Measurements from ENCODE around the gene SCN8A. TPM values are rescaled to one million over a fixed set of nuclear protein-coding genes. Genes with fewer than 3 reads are reported as not detected.

SCN8A gene
- total RNA-seq, 1 experiment from 2014 or later, result 5.4 TPM

- Histone ChIP-seq H3K27me3 (replicated peaks; ENCODE audit: insufficient read depth, low read depth, low read length, poor library complexity) (no peaks in the 10 kb centered on the region), H3K36me3 (ENCODE audit: insufficient read depth, low read length, poor library complexity, severe bottlenecking) (no peaks in the 10 kb centered on the region), H3K4me1 (ENCODE audit: insufficient read depth, low read length, poor library complexity, severe bottlenecking) (no peaks in the 10 kb centered on the region), H3K4me3 (ENCODE audit: low read depth, low read length, poor library complexity, severe bottlenecking) (no peak overlapping the region), H3K27ac (ENCODE audit: low read depth, low read length, poor library complexity, severe bottlenecking) (no peak overlapping the region), H3K9me3 (ENCODE audit: low read depth, low read length, poor library complexity, severe bottlenecking) (no peaks in the 10 kb centered on the region)
- DNase-seq (ENCODE audit: low spot score), result no peak
- intact Hi-C loops (cut with micrococcal nuclease; ENCODE audit: unreplicated experiment), result no loop called here
- TF ChIP-seq EZH2 (IDR thresholded peaks at IDR 0.05; ENCODE audit: borderline replicate concordance, low read depth, low read length, poor library complexity, severe bottlenecking) (no peak), CTCF (conservative IDR thresholded peaks at IDR 0.05; ENCODE audit: low read depth, low read length) (no peak)
- BruUV-seq (replicated peaks), result no TSS peak
- POLR2A ChIA-PET (ENCODE audit: low non-redundant PET), result no interaction called here
- CTCF ChIA-PET, result no interaction called here
These were observed 215.9 kb downstream of the SCN8A start for GRCh38 chr12:51806896-51807295.

- TF ChIP-seq EZH2 (IDR thresholded peaks at IDR 0.05; ENCODE audit: borderline replicate concordance, low read depth, low read length, poor library complexity, severe bottlenecking) (no peak), CTCF (conservative IDR thresholded peaks at IDR 0.05; ENCODE audit: low read depth, low read length) (no peak)
- CTCF ChIA-PET, result interaction anchor here (0.5 kb wide), 1 partner anchor 76 kb away, joined by 4 read pairs; no protein-coding TSS in a partner anchor
- H3K9me3 ChIP-seq (ENCODE audit: low read depth, low read length, poor library complexity, severe bottlenecking), result no peaks in the 10 kb centered on the region
- BruUV-seq (replicated peaks), result no TSS peak
- H3K36me3 ChIP-seq (ENCODE audit: insufficient read depth, low read length, poor library complexity, severe bottlenecking), result no peaks in the 10 kb centered on the region
- no peaks in the 10 kb centered on the region for H3K27me3 ChIP-seq (replicated peaks; ENCODE audit: insufficient read depth, low read depth, low read length, poor library complexity)
- POLR2A ChIA-PET (ENCODE audit: low non-redundant PET), result no interaction called here
- H3K4me3 ChIP-seq (ENCODE audit: low read depth, low read length, poor library complexity, severe bottlenecking), result no peak overlapping the region
- peaks cover 5% of the 10 kb centered on the region for H3K4me1 ChIP-seq (ENCODE audit: insufficient read depth, low read length, poor library complexity, severe bottlenecking)
- intact Hi-C loops (cut with micrococcal nuclease; ENCODE audit: unreplicated experiment), result no loop called here
- DNase-seq (ENCODE audit: low spot score), result no peak
- no peak overlapping the region for H3K27ac ChIP-seq (ENCODE audit: low read depth, low read length, poor library complexity, severe bottlenecking)
These were observed 218.2 kb downstream of the SCN8A start for GRCh38 chr12:51809193-51809592.

- no peak for TF ChIP-seq EZH2 (IDR thresholded peaks at IDR 0.05; ENCODE audit: borderline replicate concordance, low read depth, low read length, poor library complexity, severe bottlenecking)
- no peak for TF ChIP-seq CTCF (conservative IDR thresholded peaks at IDR 0.05; ENCODE audit: low read depth, low read length)
- ChIA-PET POLR2A (ENCODE audit: low non-redundant PET) (no interaction called here), CTCF (no interaction called here)
- Histone ChIP-seq H3K4me1 (ENCODE audit: insufficient read depth, low read length, poor library complexity, severe bottlenecking) (peaks cover 5% of the 10 kb centered on the region), H3K27me3 (replicated peaks; ENCODE audit: insufficient read depth, low read depth, low read length, poor library complexity) (peaks cover 13% of the 10 kb centered on the region), H3K4me3 (ENCODE audit: low read depth, low read length, poor library complexity, severe bottlenecking) (no peak overlapping the region), H3K36me3 (ENCODE audit: insufficient read depth, low read length, poor library complexity, severe bottlenecking) (no peaks in the 10 kb centered on the region), H3K9me3 (ENCODE audit: low read depth, low read length, poor library complexity, severe bottlenecking) (no peaks in the 10 kb centered on the region), H3K27ac (ENCODE audit: low read depth, low read length, poor library complexity, severe bottlenecking) (no peak overlapping the region)
- BruUV-seq (replicated peaks), result no TSS peak
- intact Hi-C loops (cut with micrococcal nuclease; ENCODE audit: unreplicated experiment), result no loop called here
- DNase-seq (ENCODE audit: low spot score), result no peak
These were observed 220.5 kb downstream of the SCN8A start for GRCh38 chr12:51811203-51812202.

Data from A673 (cell line).